Stromal cell of bone marrow (primary cell): ENCODE results near the gene PLEKHG5.

ENCODE experiments used
- DNase-seq: peaks from one replicate; pipeline ENCODE4 v3.0.0-alpha.2; 2012; ENCODE audit warnings: low read depth

Gene PLEKHG5

GRCh38 chr1:6475381-6476133 lies 15.9 kb downstream of the PLEKHG5 start:
- DNase-seq, result no peak

DNA sequence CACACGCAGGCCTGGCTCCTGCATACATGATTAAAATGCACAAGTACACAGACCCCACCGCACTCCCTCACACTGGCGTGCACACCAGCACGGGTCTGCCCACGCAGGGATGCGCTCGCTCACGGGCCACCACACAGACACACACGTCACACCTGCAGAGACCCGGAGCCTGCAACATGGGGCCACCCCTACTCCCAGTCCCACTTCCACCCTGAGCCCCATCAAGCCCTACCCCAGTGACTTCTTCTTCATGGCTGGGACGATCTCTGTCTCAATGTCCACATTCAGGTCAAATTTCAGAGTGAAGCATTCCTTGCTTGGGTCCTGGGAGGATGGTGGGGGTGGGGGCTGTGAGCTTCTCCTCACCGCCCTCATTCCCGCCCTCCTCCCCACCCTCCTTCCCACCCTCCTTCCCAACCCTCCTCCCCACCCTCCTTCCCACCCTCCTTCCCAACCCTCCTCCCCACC lies 16.6 kb downstream of the PLEKHG5 start:
- no peak for DNase-seq

- no peak for DNase-seq
Measured at GRCh38 chr1:6473974-6474814, 17.3 kb downstream of the PLEKHG5 start.

- DNase-seq, result no peak
Measured at GRCh38 chr1:6473156-6473555, 18.3 kb downstream of the PLEKHG5 start.

DNA sequence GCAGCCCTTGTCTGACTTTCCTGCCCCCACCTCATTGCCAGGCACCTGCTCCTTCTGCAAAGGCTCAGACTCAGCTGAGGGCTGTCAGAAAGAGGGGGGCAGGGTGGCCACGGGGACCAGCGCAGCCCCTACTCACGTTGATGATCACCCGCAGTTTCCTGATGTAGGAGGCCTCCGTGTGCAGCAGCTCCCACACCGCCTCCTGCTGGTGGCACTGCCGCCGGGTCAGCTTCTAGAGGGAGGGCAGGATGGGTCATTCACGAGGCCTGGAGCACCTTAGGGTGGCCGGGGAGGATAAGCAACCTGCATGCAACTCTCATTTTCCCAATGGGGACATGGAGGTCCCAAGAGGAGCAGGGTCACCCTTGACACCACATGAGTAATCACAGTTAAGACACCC lies 19.1 kb downstream of the PLEKHG5 start:
- DNase-seq, result no peak

DNA sequence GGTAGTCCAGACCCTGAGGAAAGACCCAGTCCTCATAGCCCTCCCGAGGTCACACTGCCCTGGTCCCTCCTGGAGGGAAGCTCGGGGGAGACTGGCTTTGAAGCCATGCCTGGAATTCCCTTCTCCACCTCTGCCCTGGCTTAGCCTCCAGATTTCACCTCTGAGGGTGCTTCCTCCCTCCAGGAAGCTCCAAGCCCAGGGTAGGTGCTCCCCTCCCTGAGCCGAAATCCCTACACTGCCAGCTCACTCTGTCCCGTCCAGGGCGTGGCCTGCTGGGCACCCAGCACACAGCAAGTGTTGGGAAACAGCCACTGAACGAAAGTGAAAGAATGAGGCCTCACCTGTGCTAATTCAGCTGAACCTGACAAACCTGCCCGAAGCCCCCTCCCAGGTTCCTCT lies 19.5 kb downstream of the PLEKHG5 start:
- no peak for DNase-seq

DNA sequence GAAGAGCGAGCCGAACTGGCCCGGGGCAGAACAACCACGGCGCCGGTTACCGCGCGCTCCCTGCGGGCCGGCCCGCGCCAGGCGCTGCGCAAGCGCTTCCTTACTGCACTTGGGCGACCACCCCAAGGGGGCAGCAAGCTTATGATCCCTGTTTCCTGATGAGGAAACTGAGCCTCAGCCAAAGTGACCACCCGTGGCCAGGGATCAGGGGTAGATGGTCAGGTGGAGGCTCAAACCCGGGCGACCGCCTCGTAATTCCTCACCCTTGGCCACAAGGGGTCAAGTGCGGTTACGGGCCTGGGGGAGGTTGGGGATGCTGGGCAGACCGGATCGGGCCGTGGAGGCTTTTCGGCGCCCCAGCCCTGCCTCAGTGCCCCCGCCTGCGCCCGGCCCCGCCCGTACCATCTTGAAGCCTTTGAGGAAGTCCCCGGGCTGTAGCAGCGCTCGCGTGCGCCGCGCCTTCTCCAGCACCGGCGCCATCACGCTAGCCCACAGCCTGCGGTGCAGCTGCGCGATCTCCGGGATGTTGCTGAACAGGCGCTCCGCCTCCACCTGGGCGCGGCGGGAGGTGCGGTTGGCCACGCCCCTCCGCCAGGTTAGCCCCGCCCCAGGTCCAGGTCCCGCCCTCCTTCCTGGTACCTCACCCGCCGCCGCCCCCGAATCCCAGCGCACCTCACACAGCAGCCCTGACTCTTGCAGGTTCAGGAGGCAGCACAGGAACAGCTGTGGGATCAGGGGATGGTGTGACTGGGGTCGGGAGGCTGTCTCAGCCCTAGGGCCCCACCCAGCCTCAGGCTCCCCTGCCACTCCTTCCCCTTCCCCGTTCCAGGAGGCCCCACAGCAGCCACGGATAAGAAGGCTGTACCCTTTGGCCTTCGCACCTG lies 20.1 kb downstream of the PLEKHG5 start:
- DNase-seq, result no peak

GRCh38 chr1:6470132-6471085 lies 21.1 kb downstream of the PLEKHG5 start:
- DNase-seq, result no peak

GRCh38 chr1:6468729-6469461 lies 22.6 kb downstream of the PLEKHG5 start:
- DNase-seq, result no peak

DNA sequence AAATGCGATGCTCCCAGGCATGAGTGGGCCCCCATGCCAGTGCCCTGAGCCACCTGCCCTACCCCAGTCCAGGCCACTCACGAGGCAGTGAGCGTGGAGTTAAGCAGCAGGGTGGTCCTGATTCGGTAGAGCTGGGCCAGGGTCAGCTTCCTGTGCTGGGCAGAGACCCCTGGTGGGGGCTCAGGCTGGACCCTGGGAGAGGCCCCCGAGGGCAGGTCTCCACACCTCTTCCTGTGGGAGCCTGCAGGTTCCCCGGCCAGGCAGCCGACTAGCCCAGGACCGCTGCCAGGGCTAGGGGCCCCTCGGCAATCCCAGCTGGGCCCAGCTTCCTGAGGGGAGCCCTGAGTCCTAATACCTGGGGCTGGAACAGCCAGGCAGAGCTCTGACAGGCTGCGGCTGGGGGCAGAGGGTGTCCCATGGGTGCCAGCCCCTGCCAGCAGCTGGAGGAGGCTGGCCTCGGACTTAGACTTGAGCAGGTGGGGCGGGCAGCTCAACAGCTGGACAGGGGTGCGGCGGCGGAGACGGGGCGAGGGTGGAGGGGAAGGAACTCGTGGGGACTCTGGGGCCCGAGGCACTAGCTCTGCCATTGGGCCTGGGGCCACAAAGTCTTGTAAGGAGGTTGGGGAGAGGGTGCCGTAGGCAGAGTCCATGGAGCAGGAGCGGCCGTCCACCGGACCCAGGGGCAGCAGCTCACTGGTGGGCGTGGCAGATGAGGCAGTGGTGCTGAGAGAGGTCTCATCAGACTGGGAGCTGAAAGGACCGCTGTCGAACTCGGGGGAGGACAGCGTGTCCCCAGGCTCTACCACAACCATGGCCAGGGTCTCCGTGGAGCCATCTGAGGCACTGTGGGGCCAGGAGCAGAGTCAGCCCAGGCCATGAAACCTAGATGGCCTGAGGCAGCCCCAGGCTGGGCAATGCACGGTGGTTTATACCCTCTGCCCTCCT lies 23.5 kb downstream of the PLEKHG5 start:
- DNase-seq, result no peak

- DNase-seq, result no peak
Measured at GRCh38 chr1:6467224-6467623, 24.2 kb downstream of the PLEKHG5 start.

GRCh38 chr1:6466751-6467150 lies 24.7 kb downstream of the PLEKHG5 start:
- DNase-seq, result no peak

DNA sequence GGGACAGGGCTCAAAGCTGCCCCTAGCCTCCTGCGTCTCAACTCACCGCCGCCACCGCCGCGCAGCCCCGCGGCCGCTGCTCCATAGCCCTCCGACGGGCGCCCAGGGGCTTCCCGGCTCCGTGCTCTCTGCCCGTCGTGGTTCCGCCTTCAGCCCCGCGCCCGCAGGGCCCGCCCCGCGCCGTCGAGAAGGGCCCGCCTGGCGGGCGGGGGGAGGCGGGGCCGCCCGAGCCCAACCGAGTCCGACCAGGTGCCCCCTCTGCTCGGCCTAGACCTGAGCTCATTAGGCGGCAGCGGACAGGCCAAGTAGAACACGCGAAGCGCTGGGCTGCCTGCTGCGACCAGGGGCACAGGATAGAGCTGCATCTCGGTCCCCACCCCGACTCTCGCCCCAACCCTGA lies 25.4 kb downstream of the PLEKHG5 start, which contains the start of gene TNFRSF25:
TNFRSF25 (minus strand) TSS at position 151 of the 400 bp plus-strand sequence; CDS start at position 85, 66 bp downstream.
- no peak for DNase-seq

GRCh38 chr1:6465461-6466005 lies 25.9 kb downstream of the PLEKHG5 start:
- no peak for DNase-seq

GRCh38 chr1:6464915-6465314 lies 26.6 kb downstream of the PLEKHG5 start:
- DNase-seq, result no peak

GRCh38 chr1:6464514-6464836 lies 27.0 kb downstream of the PLEKHG5 start:
- DNase-seq, result no peak

DNA sequence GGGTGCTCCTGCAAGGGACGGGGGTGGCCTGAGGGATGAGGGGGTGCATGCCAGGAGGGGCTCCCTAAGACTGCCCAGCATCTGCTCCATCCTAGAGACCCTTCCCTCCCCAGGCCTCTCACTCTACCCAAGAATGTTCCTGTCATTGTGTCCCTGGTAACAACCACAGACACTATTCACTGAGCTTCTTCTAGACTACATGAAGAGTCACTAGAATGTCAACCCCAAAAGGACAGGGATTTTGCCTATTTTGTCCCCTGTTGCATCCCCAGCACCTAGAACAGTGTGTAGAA lies 28.4 kb downstream of the PLEKHG5 start:
- no peak for DNase-seq

- DNase-seq, result no peak
Measured at GRCh38 chr1:6462412-6463119, 28.9 kb downstream of the PLEKHG5 start.
